H1 (cell line): ENCODE data around the gene KCNA1. TPM values are rescaled to one million over a fixed set of nuclear protein-coding genes. Genes with fewer than 3 reads are reported as not detected.

Source experiments
- CTCF ChIA-PET: fragments of 300-600 bp; sonication (Branson Sonifier 250); formaldehyde crosslinking; loops from one replicate; lab custom pipeline; 2021; ENCODE audit not compliant: partially characterized antibody; lab: Charles Lee
- POLR2A ChIA-PET: fragments of 300-600 bp; sonication (Branson Sonifier 250); formaldehyde crosslinking; loops from one replicate; lab custom pipeline; 2021; ENCODE audit warnings: inconsistent platforms; ENCODE audit not compliant: partially characterized antibody; lab: Charles Lee
- DNase-seq, 2 experiments: peaks; one replicate each; pipeline versions ENCODE4 v3.0.0 to v3.0.0-alpha.2; 2010 to 2022; ENCODE audit warnings: low spot score in 2 of 2, low read depth in 1 of 2, mixed read lengths in 1 of 2
- FAIRE-seq: peaks from 2 replicates; lab custom pipeline; 2011; peaks lifted over from hg19 to GRCh38; lab: Jason Lieb, UNC
- H2AFZ ChIP-seq: 2 replicates; pipeline ENCODE4 v1.8.1; 2012; ENCODE audit warnings: low read length, inconsistent platforms
- H2AK5ac ChIP-seq: 2 replicates; pipeline ENCODE4 v1.6.1; 2013; ENCODE audit warnings: low read depth, low read length
- H2BK120ac ChIP-seq: replicated peaks from 2 replicates; pipeline ENCODE3; 2013; ENCODE audit warnings: low read depth, low read length, inconsistent platforms
- H2BK12ac ChIP-seq: 2 replicates; pipeline ENCODE4 v1.6.1; 2013; ENCODE audit warnings: low read depth, low read length
- H2BK15ac ChIP-seq: 2 replicates; pipeline ENCODE4 v1.6.1; 2013; ENCODE audit warnings: low read length
- H2BK20ac ChIP-seq: 2 replicates; pipeline ENCODE4 v1.6.1; 2013; ENCODE audit warnings: low read length
- H2BK5ac ChIP-seq: 2 replicates; pipeline ENCODE4 v1.6.1; 2013; ENCODE audit warnings: low read depth, low read length
- H3K14ac ChIP-seq: 2 replicates; pipeline ENCODE4 v1.6.1; 2013; ENCODE audit warnings: inconsistent platforms; ENCODE audit not compliant: insufficient read length
- H3K18ac ChIP-seq: 2 replicates; pipeline ENCODE4 v1.6.1; 2013; ENCODE audit warnings: low read length; ENCODE audit errors: extremely low read depth
- H3K23ac ChIP-seq: 2 replicates; pipeline ENCODE4 v1.6.1; 2013; ENCODE audit warnings: inconsistent platforms; ENCODE audit not compliant: insufficient read length
- H3K23me2 ChIP-seq: 2 replicates; pipeline ENCODE4 v1.6.1; 2013; ENCODE audit warnings: low read depth, low read length
- H3K27ac ChIP-seq: 2 replicates; pipeline ENCODE4 v1.6.1; 2011; ENCODE audit warnings: low read depth, low read length, inconsistent platforms
- H3K27me3 ChIP-seq, 4 experiments: replicated peaks in 1 of 4; 1 replicate in 1 of 4; 2 replicates in 3 of 4; pipeline versions ENCODE4 v1.6.1 to v1.8.1; 2011 to 2013; ENCODE audit warnings: low read length in 3 of 4, mild to moderate bottlenecking in 3 of 4, inconsistent platforms in 2 of 4, mixed read lengths in 2 of 4, moderate library complexity in 1 of 4; ENCODE audit not compliant: control insufficient read depth in 3 of 4, insufficient read depth in 3 of 4; ENCODE audit errors: extremely low read depth in 1 of 4
- H3K36me3 ChIP-seq, 4 experiments: 2 replicates each; pipeline versions ENCODE4 v1.6.1 to v1.8.1; 2011 to 2013; ENCODE audit warnings: mild to moderate bottlenecking in 4 of 4, low read length in 3 of 4, moderate library complexity in 2 of 4, control low read depth in 1 of 4, inconsistent platforms in 1 of 4; ENCODE audit not compliant: insufficient read depth in 4 of 4, control insufficient read depth in 2 of 4
- H3K4ac ChIP-seq: replicated peaks from 2 replicates; pipeline ENCODE3; 2013; ENCODE audit warnings: low read length, low read depth, mixed read lengths, inconsistent platforms; ENCODE audit not compliant: insufficient read length
- H3K4me1 ChIP-seq, 4 experiments: replicated peaks in 1 of 4; 1 replicate in 1 of 4; 2 replicates in 3 of 4; pipeline versions ENCODE4 v1.6.1 to v1.8.1; 2011 to 2013; ENCODE audit warnings: low read length in 3 of 4, inconsistent platforms in 2 of 4, mixed read lengths in 1 of 4; ENCODE audit not compliant: insufficient read depth in 4 of 4, control insufficient read depth in 3 of 4
- H3K4me2 ChIP-seq, 2 experiments: 2 replicates each; pipeline versions ENCODE4 v1.6.1 to v1.8.1; 2011 to 2013; ENCODE audit warnings: low read depth in 2 of 2, low read length in 2 of 2, control low read depth in 1 of 2, inconsistent platforms in 1 of 2, mild to moderate bottlenecking in 1 of 2; ENCODE audit not compliant: insufficient read depth in 1 of 2
- H3K4me3 ChIP-seq, 4 experiments: fragments of 200-600, 300-600 bp in 1 of 4; sonication (generic), shearing (Covaris generic), sonication (Bioruptor Twin) in 1 of 4; 2 replicates each; pipeline versions ENCODE4 v1.5.1 to v1.8.1; 2011 to 2016; ENCODE audit warnings: low read length in 4 of 4, low read depth in 3 of 4, control low read depth in 2 of 4, inconsistent platforms in 2 of 4, mild to moderate bottlenecking in 2 of 4, mixed read lengths in 1 of 4, moderate library complexity in 1 of 4; ENCODE audit not compliant: insufficient read depth in 2 of 4; ENCODE audit errors: extremely low read depth in 1 of 4
- H3K56ac ChIP-seq: replicated peaks from 2 replicates; pipeline ENCODE3; 2013; ENCODE audit warnings: low read depth, mild to moderate bottlenecking, mixed read lengths, low read length, inconsistent platforms; ENCODE audit not compliant: insufficient read length
- H3K79me1 ChIP-seq: 2 replicates; pipeline ENCODE4 v1.6.1; 2013; ENCODE audit warnings: low read depth, low read length, control low read depth
- H3K79me2 ChIP-seq, 2 experiments: 2 replicates each; pipeline versions ENCODE4 v1.6.1 to v1.8.1; 2012 to 2013; ENCODE audit warnings: low read length in 2 of 2, mild to moderate bottlenecking in 2 of 2, inconsistent platforms in 1 of 2; ENCODE audit not compliant: insufficient read depth in 2 of 2, control insufficient read depth in 1 of 2
- H3K9ac ChIP-seq, 4 experiments: replicated peaks in 1 of 4; 1 replicate in 1 of 4; 2 replicates in 3 of 4; pipeline versions ENCODE4 v1.6.1 to v1.8.1; 2011 to 2013; ENCODE audit warnings: low read depth in 3 of 4, low read length in 3 of 4, control low read depth in 2 of 4, mild to moderate bottlenecking in 2 of 4, moderate library complexity in 2 of 4, inconsistent platforms in 1 of 4; ENCODE audit errors: extremely low read depth in 1 of 4
- H3K9me3 ChIP-seq, 2 experiments: 2 replicates each; pipeline versions ENCODE4 v1.6.1 to v1.8.1; 2012 to 2013; ENCODE audit warnings: mild to moderate bottlenecking in 2 of 2, moderate library complexity in 2 of 2, control low read depth in 1 of 2, inconsistent platforms in 1 of 2, low read depth in 1 of 2, low read length in 1 of 2, mixed read lengths in 1 of 2; ENCODE audit not compliant: insufficient read depth in 2 of 2
- H4K20me1 ChIP-seq, 2 experiments: replicated peaks in 1 of 2; 2 replicates each; pipeline versions ENCODE3 to v1.8.1; 2011 to 2013; ENCODE audit warnings: inconsistent platforms in 2 of 2, low read length in 2 of 2, mild to moderate bottlenecking in 1 of 2; ENCODE audit not compliant: insufficient read depth in 2 of 2, control insufficient read depth in 1 of 2
- H4K5ac ChIP-seq: 2 replicates; pipeline ENCODE4 v1.6.1; 2013; ENCODE audit warnings: low read length, low read depth, mixed read lengths, inconsistent platforms; ENCODE audit not compliant: insufficient read length
- H4K8ac ChIP-seq: 2 replicates; pipeline ENCODE4 v1.8.0; 2013; ENCODE audit warnings: mild to moderate bottlenecking, moderate library complexity, low read length, inconsistent platforms; ENCODE audit not compliant: insufficient read depth; ENCODE audit errors: extremely low read depth
- H4K91ac ChIP-seq: replicated peaks from 2 replicates; pipeline ENCODE3; 2013; ENCODE audit warnings: low read length, mixed read lengths, inconsistent platforms; ENCODE audit not compliant: insufficient read length
- CBX8 ChIP-seq: fragments of 300-800, 300-1000 bp; sonication (generic); IDR thresholded peaks from 2 replicates; pipeline ENCODE4 v1.7.1; 2016; ENCODE audit warnings: low read depth, low read length, borderline replicate concordance
- EZH2 ChIP-seq: fragments of 200-600 bp; sonication (generic); IDR thresholded peaks from 2 replicates; pipeline ENCODE4 v1.7.1; 2012; ENCODE audit warnings: low read depth, mild to moderate bottlenecking, moderate library complexity, low read length, inconsistent platforms; ENCODE audit not compliant: severe bottlenecking
- POU5F1 ChIP-seq: IDR thresholded peaks from 2 replicates; pipeline ENCODE4 v1.6.1; 2011; ENCODE audit warnings: low read depth, mild to moderate bottlenecking, low read length, moderate library complexity
- SUZ12 ChIP-seq: fragments of 200-600 bp; sonication (generic); IDR thresholded peaks from 2 replicates; pipeline ENCODE4 v1.6.1; 2012; ENCODE audit warnings: mild to moderate bottlenecking, inconsistent platforms, low read length, moderate library complexity, mixed read lengths
- TBP ChIP-seq: IDR thresholded peaks from 2 replicates; pipeline ENCODE4 v1.6.1; 2011; ENCODE audit warnings: low read depth, low read length, improper control_type of control experiment
- WGBS, 2 experiments: shearing (Covaris generic) in 1 of 2; methylation state at CpG; one replicate each; pipeline versions ENCODE4 v1.1.6 to v1.1.7; 2013 to 2015; ENCODE audit warnings: low lambda C conversion rate in 2 of 2, mixed read lengths in 2 of 2, inconsistent platforms in 1 of 2, low coverage in 1 of 2, missing lambda C conversion rate in 1 of 2; ENCODE audit not compliant: insufficient replicate concordance in 2 of 2, insufficient coverage in 1 of 2, insufficient read length in 1 of 2; ENCODE audit errors: extremely low coverage in 1 of 2, missing lambda C conversion rate in 1 of 2; 5-methylcytosine and 5-hydroxymethylcytosine counted together
- polyA plus RNA-seq, 7 experiments: library from polyadenylated mRNA; depleted of rRNA in 3 of 7; stranded (reverse) in 5 of 7; unstranded in 2 of 7; fragments of >200 nt in 5 of 7; fragments of 200-250 nt in 2 of 7; gene quantifications; 1 replicate in 5 of 7; 2 replicates in 1 of 7; 4 replicates in 1 of 7; pipeline versions ENCODE4 v1.2.1 to v1.2.3, GENCODE V29; 2011 to 2013; ENCODE audit warnings: missing spikeins in 2 of 7, mixed read lengths in 2 of 7
- total RNA-seq: library from RNA; stranded (reverse); fragmentation: NEBNext Ultra II Directional; extraction: Animal tissue kit (Norgen Biotek cat#: 25700); gene quantifications from 2 replicates; pipeline ENCODE4 v1.2.1, GENCODE V29; 2021

KCNA1 gene
- total and polyA plus RNA-seq, 2 of the 8 experiments (the other 6 are each of a cell fraction or from before 2014, with no cell fraction given) = 0.23 to 0.30 TPM

DNA sequence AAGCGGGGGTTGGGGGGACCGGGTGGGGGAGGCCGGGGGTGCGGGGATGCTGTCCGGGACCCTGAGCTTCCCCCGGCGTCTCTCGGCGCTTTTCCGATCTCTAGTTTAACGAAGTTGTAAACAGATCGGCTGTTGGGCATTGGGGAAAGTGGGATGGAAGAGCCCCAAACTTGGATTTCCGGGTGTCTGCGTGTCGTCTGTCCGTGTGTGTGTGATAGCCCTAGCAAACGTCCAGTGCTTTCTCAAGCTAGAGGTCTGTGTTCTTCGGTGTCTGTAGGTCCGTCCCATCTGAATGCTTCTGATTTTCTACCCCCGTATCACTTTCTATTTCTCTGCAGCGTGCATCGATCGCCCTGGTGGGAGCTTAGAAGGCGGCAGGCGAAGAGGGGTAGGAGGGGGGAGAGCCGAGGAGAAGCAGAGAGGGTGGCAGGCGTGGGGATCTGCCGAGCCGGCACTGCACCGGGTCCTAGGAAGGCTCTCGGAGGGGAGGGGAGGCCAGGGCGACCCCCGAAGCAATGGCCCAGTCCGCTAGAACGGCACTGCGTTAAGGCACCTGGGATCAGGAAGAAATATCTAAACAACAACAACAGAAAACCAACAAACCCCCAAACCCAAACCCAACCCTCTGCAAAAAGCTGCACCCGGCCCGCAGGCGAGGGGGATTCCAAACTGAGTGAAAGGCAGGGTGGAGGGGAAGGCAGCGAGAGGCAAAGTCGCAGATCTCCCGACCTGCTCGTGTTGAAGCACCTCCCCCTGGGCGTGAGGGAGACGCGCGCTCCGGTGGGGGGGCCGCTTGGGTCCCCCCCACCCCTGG lies 1.0 kb downstream of the KCNA1 start:
- no peak for FAIRE-seq
- H3K9me3 ChIP-seq = peaks cover 3 to 9% of the 10 kb centered on the region in 2 experiments; a peak in 2 of 4 replicates
- H3K23ac ChIP-seq = no peak overlapping the region
- no peak overlapping the region for H3K27ac ChIP-seq
- no peak overlapping the region for H2BK15ac ChIP-seq
- no peak overlapping the region for H2BK5ac ChIP-seq
- no peaks in the 10 kb centered on the region; a peak in 1 of 8 replicates for H3K36me3 ChIP-seq
- peaks cover 33 to 58% (median 46%) of the 10 kb centered on the region in 4 experiments for H3K27me3 ChIP-seq
- H3K4ac ChIP-seq = no peak overlapping the region
- no peak overlapping the region for H3K56ac ChIP-seq
- H3K9ac ChIP-seq = no peak overlapping the region
- 10% methylated on average over 28 of the region's 49 CpGs; no CpG with 5 or more reads in 1 of the 2 experiments for WGBS, 2 experiments
- H4K20me1 ChIP-seq = peaks cover 0 to 2% of the 10 kb centered on the region in 2 experiments
- no peak overlapping the region for H2BK20ac ChIP-seq
- H2BK12ac ChIP-seq = no peak overlapping the region
- peak in 1 of 2 experiments; percentile 60 for DNase-seq
- peak overlapping the region; percentile 87; the same call in 1 of the 2 replicates for H2AFZ ChIP-seq
- no peak overlapping the region for H4K91ac ChIP-seq
- H4K8ac ChIP-seq = peak overlapping the region; percentile 1; the same call in 1 of the 2 replicates
- no peaks in the 10 kb centered on the region for H3K79me2 ChIP-seq
- H3K4me3 ChIP-seq = peak overlapping the region; percentile 46 to 70 (median 58)
- H3K23me2 ChIP-seq = peaks cover 15% of the 10 kb centered on the region; the same call in 1 of the 2 replicates
- no peak overlapping the region for H3K14ac ChIP-seq
- no peak overlapping the region for H4K5ac ChIP-seq
- TF ChIP-seq SUZ12 = peak; percentile 82; the same call in 1 of the 2 replicates
- TF ChIP-seq CBX8 = no peak
- no peak for TF ChIP-seq POU5F1
- peak; percentile 87 for TF ChIP-seq EZH2
- TF ChIP-seq TBP = no peak
- no peak overlapping the region for H2AK5ac ChIP-seq
- H3K4me2 ChIP-seq = peak overlapping the region; percentile 88 to 99
- H3K4me1 ChIP-seq = peaks cover 0 to 17% (median 10%) of the 10 kb centered on the region in 4 experiments; a peak in 6 of 7 replicates
- no peaks in the 10 kb centered on the region for H3K79me1 ChIP-seq
- no peak overlapping the region; the same call in 1 of the 2 replicates for H3K18ac ChIP-seq
- ChIA-PET POLR2A (no interaction called here), CTCF (interaction anchor here (0.5 to 12.1 kb wide), 17 partner anchors 9 to 95 kb away, joined by 3 to 162 read pairs (median 3); no protein-coding TSS in a partner anchor)
- H2BK120ac ChIP-seq = no peak overlapping the region
